ENCODE data around the gene ANK2. TPM values are rescaled to one million over a fixed set of nuclear protein-coding genes. Genes with fewer than 3 reads are reported as not detected.

The ANK2 gene
- total RNA-seq, 1 experiment from 2014 or later = 5.5 TPM

- in situ Hi-C loops (cut with HindIII; ENCODE audit: low pct_unique_long_range_greater_than_20kb, low sequenced_read_pairs) (no loop called here), intact Hi-C loops (cut with micrococcal nuclease; ENCODE audit: unreplicated experiment) (no loop called here)
- H3K4me3 ChIP-seq (ENCODE audit: low read depth in 2 of 2, low read length in 2 of 2) = no peak overlapping the region
- H3K27me3 ChIP-seq (ENCODE audit: control insufficient read depth, insufficient read depth, low read length) = no peaks in the 10 kb centered on the region
- no peak for TF ChIP-seq TCF7L2 (IDR thresholded peaks at IDR 0.05; ENCODE audit: low read depth, low read length)
- TF ChIP-seq SIN3A (IDR thresholded peaks at IDR 0.05; ENCODE audit: borderline replicate concordance, insufficient read depth, low read depth, low read length) = no peak
- TF ChIP-seq CTCF (IDR thresholded peaks at IDR 0.05) = no peak
- no peak for TF ChIP-seq POLR2AphosphoS5 (IDR thresholded peaks at IDR 0.05; ENCODE audit: low read depth, low read length)
- no peak for TF ChIP-seq REST (IDR thresholded peaks at IDR 0.05; ENCODE audit: insufficient read depth in 1 of 2, low read depth in 2 of 2, low read length in 1 of 2)
- CTCF ChIA-PET = no interaction called here
- no peak overlapping the region for H3K27ac ChIP-seq (ENCODE audit: low read length)
- no peaks in the 10 kb centered on the region for H3K4me1 ChIP-seq (ENCODE audit: control insufficient read depth, insufficient read depth, low read length)
- H3K36me3 ChIP-seq (ENCODE audit: control insufficient read depth, insufficient read depth, low read length) = no peaks in the 10 kb centered on the region
- POLR2A ChIA-PET = no interaction called here
- no peak for DNase-seq (ENCODE audit: low read depth, low spot score)
- no peaks in the 10 kb centered on the region for H3K9me3 ChIP-seq (ENCODE audit: control insufficient read depth, insufficient read depth, low read depth, low read length)
- no TSS peak for BruUV-seq (replicated peaks)
- no peak for ATAC-seq
These were observed 44.8 kb upstream of the ANK2 start for GRCh38 chr4:113004655-113005054.

GRCh38 chr4:113006632-113007031, 42.8 kb upstream of the ANK2 start:
- intact Hi-C loops (cut with micrococcal nuclease; ENCODE audit: unreplicated experiment) (no loop called here), in situ Hi-C loops (cut with HindIII; ENCODE audit: low pct_unique_long_range_greater_than_20kb, low sequenced_read_pairs) (no loop called here)
- H3K4me1 ChIP-seq (ENCODE audit: control insufficient read depth, insufficient read depth, low read length) = no peaks in the 10 kb centered on the region
- ChIA-PET POLR2A (no interaction called here), CTCF (no interaction called here)
- DNase-seq (ENCODE audit: low read depth, low spot score) (no peak), ATAC-seq (no peak)
- BruUV-seq (replicated peaks) = no TSS peak
- H3K36me3 ChIP-seq (ENCODE audit: control insufficient read depth, insufficient read depth, low read length) = no peaks in the 10 kb centered on the region
- no peaks in the 10 kb centered on the region; the same call in 1 of the 2 replicates for H3K27me3 ChIP-seq (ENCODE audit: control insufficient read depth, insufficient read depth, low read length)
- H3K4me3 ChIP-seq (ENCODE audit: low read depth in 2 of 2, low read length in 2 of 2) = no peak overlapping the region
- no peak overlapping the region for H3K27ac ChIP-seq (ENCODE audit: low read length)
- H3K9me3 ChIP-seq (ENCODE audit: control insufficient read depth, insufficient read depth, low read depth, low read length) = no peaks in the 10 kb centered on the region
- TF ChIP-seq CTCF (IDR thresholded peaks at IDR 0.05) = no peak
- TF ChIP-seq TCF7L2 (IDR thresholded peaks at IDR 0.05; ENCODE audit: low read depth, low read length) = no peak
- no peak for TF ChIP-seq POLR2AphosphoS5 (IDR thresholded peaks at IDR 0.05; ENCODE audit: low read depth, low read length)
- TF ChIP-seq SIN3A (IDR thresholded peaks at IDR 0.05; ENCODE audit: borderline replicate concordance, insufficient read depth, low read depth, low read length) = no peak
- TF ChIP-seq REST (IDR thresholded peaks at IDR 0.05; ENCODE audit: insufficient read depth in 1 of 2, low read depth in 2 of 2, low read length in 1 of 2) = no peak

Measured in Panc1 (cell line).